ENCODE data around the gene ODAD3. TPM values are rescaled to one million over a fixed set of nuclear protein-coding genes. Genes with fewer than 3 reads are reported as not detected.

The ODAD3 gene
- total RNA-seq = 0.30 TPM in 1 of 2 replicates, not detected in the other

GRCh38 chr19:11435057-11435832 lies at the start of gene ODAD3, which contains the start of gene PRKCSH:
Gene ODAD3 (minus strand): TSS chr19:11435121. CDS start chr19:11435016, 105 bp downstream.
Gene PRKCSH (plus strand): TSS chr19:11435635. CDS start chr19:11436118, 483 bp downstream.

GRCh38 chr19:11480715-11481533 lies 46.0 kb upstream of the ODAD3 start, which contains the start of gene ELAVL3:
Gene ELAVL3 (minus strand): TSS chr19:11481046. CDS start chr19:11480608, 438 bp downstream.

GRCh38 chr19:11418549-11419506 lies 16.1 kb downstream of the ODAD3 start, which contains the start of gene RGL3:
Gene RGL3 (minus strand): TSS chr19:11419314. CDS start chr19:11419278, 36 bp downstream.

GRCh38 chr19:11374433-11375142 lies 60.3 kb downstream of the ODAD3 start, which contains the start of gene SWSAP1:
Gene SWSAP1 (plus strand): TSS chr19:11374666. CDS start chr19:11374681, 15 bp downstream.

Other genes starting within 250 kb of the ODAD3 start
- 165 and 167 TPM in 2 replicates for gene KANK2, start 237.6 kb downstream of the ODAD3 start, total RNA-seq
- gene ANGPTL8, start 195.5 kb downstream of the ODAD3 start, total RNA-seq = not detected in 2 replicates
- 11.0 and 20.7 TPM in 2 replicates for gene DOCK6, start 172.6 kb downstream of the ODAD3 start, total RNA-seq
- gene TSPAN16, start 139.0 kb downstream of the ODAD3 start, total RNA-seq = not detected in 2 replicates
- gene RAB3D, start 95.5 kb downstream of the ODAD3 start, total RNA-seq = 3.5 and 8.0 TPM in 2 replicates
- gene TMEM205, start 88.9 kb downstream of the ODAD3 start, total RNA-seq = 49.0 and 103 TPM in 2 replicates
- 4.4 and 10.4 TPM in 2 replicates for gene CCDC159, start 88.6 kb downstream of the ODAD3 start, total RNA-seq
- 20.5 and 22.4 TPM in 2 replicates for gene PLPPR2, start 79.7 kb downstream of the ODAD3 start, total RNA-seq
- 0.09 and 0.30 TPM in 2 replicates for gene SWSAP1, start 60.5 kb downstream of the ODAD3 start, total RNA-seq
- 4.8 and 7.8 TPM in 2 replicates for gene EPOR, start 50.8 kb downstream of the ODAD3 start, total RNA-seq
- 0.30 TPM in 1 of 2 replicates, not detected in the other for gene RGL3, start 15.8 kb downstream of the ODAD3 start, total RNA-seq
- gene PRKCSH, start 514 bp upstream of the ODAD3 start, total RNA-seq = 173 and 300 TPM in 2 replicates
- gene ELAVL3, start 45.9 kb upstream of the ODAD3 start, total RNA-seq = not detected in 2 replicates
- gene ZNF653, start 70.7 kb upstream of the ODAD3 start, total RNA-seq = 3.6 and 4.9 TPM in 2 replicates
- gene ECSIT, start 94.0 kb upstream of the ODAD3 start, total RNA-seq = 24.9 and 26.1 TPM in 2 replicates
- 29.5 and 106 TPM in 2 replicates for gene CNN1, start 103.7 kb upstream of the ODAD3 start, total RNA-seq
- 23.4 and 27.3 TPM in 2 replicates for gene ELOF1, start 124.1 kb upstream of the ODAD3 start, total RNA-seq
- gene ACP5, start 142.5 kb upstream of the ODAD3 start, total RNA-seq = 0.59 TPM in 1 of 2 replicates, not detected in the other
- gene ZNF627, start 162.4 kb upstream of the ODAD3 start, total RNA-seq = 22.1 and 27.0 TPM in 2 replicates

Measured in smooth muscle cell of the umbilical artery (primary cell).